Cardiac muscle cell (in vitro differentiated cells and primary cell): ENCODE measurements around the gene IL17RE. TPM values are rescaled to one million over a fixed set of nuclear protein-coding genes. Genes with fewer than 3 reads are reported as not detected.

Experiments
- DNase-seq, 2 donors: peaks; one replicate each; pipeline versions ENCODE4 v3.0.0 to v3.0.0-alpha.2; 2010 to 2017; ENCODE audit warnings: low read depth in 1 of 2, low spot score in 1 of 2
- H3K27ac ChIP-seq: fragments of 200-600 bp; sonication (generic); 2 replicates; pipeline ENCODE4 v1.5.1; 2016
- H3K27me3 ChIP-seq: fragments of 200-600 bp; sonication (generic); 2 replicates; pipeline ENCODE4 v1.6.0; 2016; ENCODE audit warnings: control low read depth
- H3K36me3 ChIP-seq: fragments of 200-600 bp; sonication (generic); 2 replicates; pipeline ENCODE4 v1.5.1; 2016; ENCODE audit warnings: control low read depth
- H3K4me1 ChIP-seq: fragments of 200-600 bp; sonication (generic); 2 replicates; pipeline ENCODE4 v1.8.1; 2017; ENCODE audit warnings: low read depth, mild to moderate bottlenecking, mixed run types
- H3K4me3 ChIP-seq: fragments of 200-600 bp; sonication (generic); 2 replicates; pipeline ENCODE4 v1.5.1; 2016; ENCODE audit warnings: mild to moderate bottlenecking
- H3K9me3 ChIP-seq: fragments of 200-600 bp; sonication (generic); 2 replicates; pipeline ENCODE4 v1.5.1; 2017; ENCODE audit warnings: low read depth, mild to moderate bottlenecking, control low read depth
- polyA plus RNA-seq: library from polyadenylated mRNA; unstranded; fragments of >200 nt; fragmentation: Nextera tagmentation; extraction: Ambion mirVana; gene quantifications from 2 replicates; pipeline ENCODE4 v1.2.1, GENCODE V29; 2016
- total RNA-seq: library from RNA; depleted of rRNA; stranded (reverse); fragments of >200 nt; gene quantifications from 2 replicates; pipeline ENCODE4 v1.2.3, GENCODE V29; 2016
- TF ChIP-seq, protein P1 (sequence below): IDR thresholded peaks from 2 replicates; pipeline ENCODE4 v1.5.1; 2012; ENCODE audit warnings: low read depth, mild to moderate bottlenecking, low read length

IL17RE gene
- total and polyA plus RNA-seq, 2 experiments from 2014 or later, result 1.2 to 1.3 TPM

DNA sequence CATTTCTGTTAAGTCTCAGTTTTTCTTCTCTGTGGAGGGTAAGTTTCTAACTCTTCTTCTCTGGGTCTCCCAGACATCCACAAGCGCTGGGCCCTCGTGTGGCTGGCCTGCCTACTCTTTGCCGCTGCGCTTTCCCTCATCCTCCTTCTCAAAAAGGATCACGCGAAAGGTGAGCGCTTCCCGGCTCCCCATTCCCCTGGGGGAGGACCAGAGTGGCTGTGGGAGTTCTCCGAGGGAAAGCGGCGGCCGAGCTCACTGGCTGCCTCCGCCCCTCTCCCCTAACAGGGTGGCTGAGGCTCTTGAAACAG lies 29.8 kb downstream of the IL17RE start:
- TF ChIP-seq, protein P1, sequence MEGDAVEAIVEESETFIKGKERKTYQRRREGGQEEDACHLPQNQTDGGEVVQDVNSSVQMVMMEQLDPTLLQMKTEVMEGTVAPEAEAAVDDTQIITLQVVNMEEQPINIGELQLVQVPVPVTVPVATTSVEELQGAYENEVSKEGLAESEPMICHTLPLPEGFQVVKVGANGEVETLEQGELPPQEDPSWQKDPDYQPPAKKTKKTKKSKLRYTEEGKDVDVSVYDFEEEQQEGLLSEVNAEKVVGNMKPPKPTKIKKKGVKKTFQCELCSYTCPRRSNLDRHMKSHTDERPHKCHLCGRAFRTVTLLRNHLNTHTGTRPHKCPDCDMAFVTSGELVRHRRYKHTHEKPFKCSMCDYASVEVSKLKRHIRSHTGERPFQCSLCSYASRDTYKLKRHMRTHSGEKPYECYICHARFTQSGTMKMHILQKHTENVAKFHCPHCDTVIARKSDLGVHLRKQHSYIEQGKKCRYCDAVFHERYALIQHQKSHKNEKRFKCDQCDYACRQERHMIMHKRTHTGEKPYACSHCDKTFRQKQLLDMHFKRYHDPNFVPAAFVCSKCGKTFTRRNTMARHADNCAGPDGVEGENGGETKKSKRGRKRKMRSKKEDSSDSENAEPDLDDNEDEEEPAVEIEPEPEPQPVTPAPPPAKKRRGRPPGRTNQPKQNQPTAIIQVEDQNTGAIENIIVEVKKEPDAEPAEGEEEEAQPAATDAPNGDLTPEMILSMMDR, result no peak
- Histone ChIP-seq H3K27me3 (no peaks in the 10 kb centered on the region), H3K9me3 (no peaks in the 10 kb centered on the region), H3K36me3 (peaks cover 1% of the 10 kb centered on the region), H3K4me3 (peak overlapping the region; percentile 47), H3K27ac (peak overlapping the region; percentile 95), H3K4me1 (no peaks in the 10 kb centered on the region)
- DNase-seq, result no peak

DNA sequence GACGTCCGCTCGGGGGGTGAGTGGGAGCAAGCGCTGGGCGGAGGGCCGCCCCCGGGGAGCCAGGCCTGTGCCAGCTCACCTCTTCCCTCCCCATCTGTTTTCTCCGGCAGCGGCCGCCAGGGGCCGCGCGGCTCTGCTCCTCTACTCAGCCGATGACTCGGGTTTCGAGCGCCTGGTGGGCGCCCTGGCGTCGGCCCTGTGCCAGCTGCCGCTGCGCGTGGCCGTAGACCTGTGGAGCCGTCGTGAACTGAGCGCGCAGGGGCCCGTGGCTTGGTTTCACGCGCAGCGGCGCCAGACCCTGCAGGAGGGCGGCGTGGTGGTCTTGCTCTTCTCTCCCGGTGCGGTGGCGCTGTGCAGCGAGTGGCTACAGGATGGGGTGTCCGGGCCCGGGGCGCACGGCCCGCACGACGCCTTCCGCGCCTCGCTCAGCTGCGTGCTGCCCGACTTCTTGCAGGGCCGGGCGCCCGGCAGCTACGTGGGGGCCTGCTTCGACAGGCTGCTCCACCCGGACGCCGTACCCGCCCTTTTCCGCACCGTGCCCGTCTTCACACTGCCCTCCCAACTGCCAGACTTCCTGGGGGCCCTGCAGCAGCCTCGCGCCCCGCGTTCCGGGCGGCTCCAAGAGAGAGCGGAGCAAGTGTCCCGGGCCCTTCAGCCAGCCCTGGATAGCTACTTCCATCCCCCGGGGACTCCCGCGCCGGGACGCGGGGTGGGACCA lies 30.4 kb downstream of the IL17RE start:
- TF ChIP-seq, protein P1, result peak; percentile 76
- peak; percentile 86 to 87 for DNase-seq
- no peaks in the 10 kb centered on the region for H3K9me3 ChIP-seq
- peak overlapping the region; percentile 47 for H3K4me3 ChIP-seq
- H3K27me3 ChIP-seq, result no peaks in the 10 kb centered on the region
- peak overlapping the region; percentile 95 for H3K27ac ChIP-seq
- peaks cover 6% of the 10 kb centered on the region for H3K36me3 ChIP-seq
- H3K4me1 ChIP-seq, result no peaks in the 10 kb centered on the region

DNA sequence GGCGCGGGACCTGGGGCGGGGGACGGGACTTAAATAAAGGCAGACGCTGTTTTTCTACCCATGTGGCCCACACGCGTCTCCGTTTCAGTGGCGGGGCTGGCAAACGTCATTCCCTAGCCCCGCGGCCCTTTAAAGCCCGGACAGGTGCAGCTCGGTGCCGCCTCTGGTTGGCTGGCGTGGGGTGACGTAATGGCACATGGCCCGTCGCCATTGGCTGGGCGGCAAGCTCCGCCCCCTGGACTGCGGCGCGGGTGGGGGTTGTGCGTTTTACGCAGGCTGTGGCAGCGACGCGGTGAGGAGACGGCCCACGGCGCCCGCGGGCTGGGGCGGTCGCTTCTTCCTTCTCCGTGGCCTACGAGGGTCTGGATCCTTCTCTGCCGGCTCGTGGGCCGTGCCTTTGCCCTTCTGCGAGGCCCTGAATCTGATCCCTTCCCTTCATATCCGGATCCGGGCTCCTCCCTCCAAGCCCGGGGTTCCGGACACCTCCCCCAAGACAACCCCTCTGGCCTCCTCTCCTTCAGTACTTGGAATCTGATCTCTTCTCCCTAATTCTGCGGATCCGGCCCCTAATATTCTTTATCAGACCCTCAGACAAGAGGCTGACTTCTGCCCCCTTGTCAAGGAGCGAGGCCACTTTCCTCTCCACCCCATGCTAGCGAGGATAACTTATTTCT lies 31.1 kb downstream of the IL17RE start, which contains the start of gene CRELD1:
CRELD1 (plus strand) TSS at position 274 of the 674 bp plus-strand sequence. CDS start 605 bp downstream, outside the sequence.
- TF ChIP-seq, protein P1, result no peak
- peak; percentile 96 to 97 for DNase-seq
- H3K27me3 ChIP-seq, result no peaks in the 10 kb centered on the region
- peaks cover 6% of the 10 kb centered on the region for H3K36me3 ChIP-seq
- peak within 1 kb of the TSS; percentile 47 for H3K4me3 ChIP-seq
- H3K27ac ChIP-seq, result peak within 1 kb of the TSS; percentile 95
- H3K9me3 ChIP-seq, result no peaks in the 10 kb centered on the region
- no peaks in the 10 kb centered on the region for H3K4me1 ChIP-seq

DNA sequence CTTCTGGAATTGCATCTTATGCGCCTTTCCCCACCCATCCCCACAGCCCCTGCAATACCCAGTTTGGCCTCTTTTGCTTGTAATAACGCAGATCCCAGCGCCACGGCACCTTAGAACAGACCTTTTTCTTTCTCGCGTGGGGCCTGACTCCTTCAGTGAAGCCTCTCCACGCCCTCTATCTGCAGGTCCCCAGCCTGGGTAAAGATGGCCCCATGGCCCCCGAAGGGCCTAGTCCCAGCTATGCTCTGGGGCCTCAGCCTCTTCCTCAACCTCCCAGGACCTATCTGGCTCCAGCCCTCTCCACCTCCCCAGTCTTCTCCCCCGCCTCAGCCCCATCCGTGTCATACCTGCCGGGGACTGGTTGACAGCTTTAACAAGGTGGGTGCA lies 31.6 kb downstream of the IL17RE start:
- H3K27me3 ChIP-seq, result no peaks in the 10 kb centered on the region
- peaks cover 6% of the 10 kb centered on the region for H3K36me3 ChIP-seq
- peak overlapping the region; percentile 95 for H3K27ac ChIP-seq
- no peaks in the 10 kb centered on the region for H3K4me1 ChIP-seq
- H3K9me3 ChIP-seq, result no peaks in the 10 kb centered on the region
- DNase-seq, result no peak
- TF ChIP-seq, protein P1, result peak; percentile 12
- peak overlapping the region; percentile 47 for H3K4me3 ChIP-seq

DNA sequence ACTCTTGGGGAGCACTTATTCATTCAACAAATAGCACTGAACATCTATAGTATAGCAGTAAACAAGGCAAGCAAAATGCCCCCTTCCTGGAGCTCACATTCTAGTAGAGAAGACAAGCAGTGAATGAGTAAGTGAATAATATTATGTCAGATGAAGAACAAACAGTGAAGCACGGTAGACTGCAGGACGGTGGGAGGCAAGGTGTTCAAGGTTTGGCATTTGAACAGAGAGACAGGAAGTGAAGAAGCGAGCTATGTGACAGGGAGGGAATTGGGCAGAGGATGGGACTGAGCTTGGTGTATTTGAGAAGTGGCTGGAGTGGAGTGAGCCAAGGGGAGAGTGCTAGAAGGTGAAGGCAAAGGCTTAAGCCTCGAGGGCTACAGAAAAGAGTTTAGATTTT lies 32.3 kb downstream of the IL17RE start:
- no peak for DNase-seq
- H3K9me3 ChIP-seq, result no peaks in the 10 kb centered on the region
- no peaks in the 10 kb centered on the region for H3K27me3 ChIP-seq
- no peaks in the 10 kb centered on the region for H3K4me1 ChIP-seq
- no peak overlapping the region for H3K4me3 ChIP-seq
- no peak overlapping the region for H3K27ac ChIP-seq
- peaks cover 6% of the 10 kb centered on the region for H3K36me3 ChIP-seq
- TF ChIP-seq, protein P1, result no peak
